Fibroblast of skin of right biceps (primary cell): ENCODE results near the gene DAPK2.
A peak's percentile ranks its signal among the peaks of the same experiment; 100 is the strongest.
"Not testable (repeated sequence)": the region's sequence is repeated elsewhere in the genome, so short reads cannot be mapped to it uniquely, and the experiment has no call there.

Experiments used
- DNase-seq: peaks from one replicate; pipeline ENCODE4 v3.0.0-alpha.2; 2013

DAPK2 gene

GRCh38 chr15:64046421-64047153 is at the start of gene DAPK2:
Gene DAPK2 (minus strand): TSS chr15:64046485. CDS start chr15:64040261, 6,224 bp downstream.
- DNase-seq: peak; percentile 71

DNA sequence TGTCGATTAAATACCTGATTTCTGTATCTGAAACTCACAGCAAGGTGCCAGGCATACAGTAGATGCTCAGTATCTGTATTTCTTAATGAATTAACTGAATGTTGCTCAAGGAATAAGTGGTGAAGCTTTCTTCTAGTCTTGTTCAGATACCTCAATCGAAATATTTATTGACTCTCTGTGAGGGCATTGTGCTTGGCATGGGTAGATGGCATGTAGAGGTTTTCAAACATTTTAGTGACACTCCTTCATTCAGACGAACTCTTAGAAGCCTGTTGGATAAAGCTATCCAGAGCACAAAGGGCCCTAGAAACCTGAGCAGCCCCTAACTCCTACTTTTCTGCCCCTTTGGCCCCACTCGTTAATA is 49.1 kb upstream of the DAPK2 start:
- DNase-seq: no peak

- DNase-seq: peak; percentile 99
Measured at GRCh38 chr15:64093627-64094417, 47.5 kb upstream of the DAPK2 start, which contains the start of gene CIAO2A. Gene CIAO2A (minus strand): TSS chr15:64093838. CDS start chr15:64093768, 70 bp downstream.

DNA sequence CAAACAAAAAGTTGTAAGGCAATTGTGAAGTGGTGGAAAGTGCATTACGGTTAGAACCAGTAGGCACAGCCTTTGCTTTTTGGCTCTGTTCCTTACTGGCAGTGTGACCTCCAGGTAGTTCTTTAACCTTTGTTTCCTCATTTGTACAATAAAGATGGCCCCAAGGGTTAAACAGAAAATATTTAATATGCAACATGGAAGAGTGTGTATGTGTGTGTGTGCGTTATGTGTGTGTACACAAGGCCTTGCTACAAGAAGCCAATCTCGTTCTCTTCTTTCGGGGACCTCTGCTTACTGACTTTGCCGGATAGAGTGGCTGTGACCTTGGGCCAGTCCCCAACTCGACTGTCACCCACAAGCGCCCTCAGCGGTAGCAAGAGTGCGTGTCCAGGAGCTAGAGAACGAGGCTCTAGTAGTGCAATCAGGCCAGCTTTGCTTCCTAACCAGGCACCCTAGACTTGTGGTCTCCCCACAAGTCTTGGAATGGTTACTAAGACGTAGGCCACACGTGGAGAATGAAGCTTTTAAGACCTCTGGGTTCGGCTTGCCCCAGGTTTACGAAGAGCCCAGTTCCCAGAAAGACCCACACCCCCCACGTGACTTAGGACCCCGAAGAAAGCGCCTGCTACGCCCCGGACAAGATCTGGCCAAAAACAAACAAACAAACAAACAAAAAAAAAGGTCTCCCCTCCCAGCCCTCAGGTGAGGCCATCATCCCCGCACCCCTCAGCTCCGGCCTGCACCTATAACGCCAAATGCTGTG is 46.8 kb upstream of the DAPK2 start:
- peak; percentile 46 for DNase-seq

- DNase-seq: no peak
Measured at GRCh38 chr15:64092075-64092820, 46.0 kb upstream of the DAPK2 start.

- no peak for DNase-seq
Measured at GRCh38 chr15:64090527-64090926, 44.2 kb upstream of the DAPK2 start.

DNA sequence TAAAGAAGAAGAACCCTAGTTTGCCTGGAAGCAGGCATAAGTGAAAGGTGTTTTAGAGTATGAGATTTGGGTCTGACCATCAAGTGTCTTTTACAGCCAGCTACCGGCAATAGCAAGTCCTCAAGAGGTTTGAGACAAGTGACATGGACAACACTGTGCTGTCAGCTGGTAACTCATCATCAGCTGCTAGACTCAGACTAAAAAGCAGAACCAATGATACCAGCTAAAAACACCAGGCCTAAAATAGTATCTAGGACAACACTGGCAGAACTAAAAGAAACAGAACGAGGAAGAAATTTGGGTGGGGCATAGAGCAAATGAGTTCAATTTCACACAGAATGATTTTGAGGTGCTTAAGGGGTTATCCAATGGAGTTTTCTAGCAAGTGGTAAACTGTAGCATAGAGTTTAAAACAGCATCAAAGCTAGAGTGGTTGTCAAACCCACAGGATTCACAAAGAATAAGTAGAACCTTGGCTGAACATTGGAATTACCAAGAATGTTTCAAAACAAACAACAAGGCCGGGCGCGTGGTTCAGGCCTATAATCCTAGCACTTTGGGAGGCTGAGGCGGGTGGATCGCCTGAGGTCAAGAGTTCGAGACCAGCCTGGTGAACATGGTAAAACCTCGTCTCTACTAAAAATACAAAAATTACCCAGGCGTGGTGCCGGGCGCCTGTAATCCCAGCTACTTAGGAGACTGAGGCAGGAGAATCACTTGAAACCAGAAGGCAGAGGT is 43.4 kb upstream of the DAPK2 start:
- DNase-seq: no peak

DNA sequence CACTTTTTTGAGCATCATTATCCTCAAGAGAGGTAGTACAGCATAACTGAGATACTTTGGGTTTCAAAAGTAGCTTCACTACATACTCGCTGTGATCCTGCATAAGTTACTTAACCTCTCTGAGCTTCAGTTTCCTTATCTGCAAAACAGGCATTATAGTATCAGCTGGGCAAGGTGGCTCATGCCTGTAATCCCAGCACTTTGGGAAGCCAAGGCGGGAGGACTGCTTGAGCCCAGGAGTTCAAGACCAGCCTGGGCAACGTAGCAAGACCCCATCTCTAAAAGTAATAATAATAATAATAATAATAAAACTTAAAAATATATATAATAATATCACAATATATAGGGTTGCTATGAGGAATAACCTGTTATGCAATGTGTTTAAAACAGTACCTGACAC is 36.5 kb upstream of the DAPK2 start:
- no peak for DNase-seq

- not testable (repeated sequence) for DNase-seq
Measured at GRCh38 chr15:64073496-64073895, 27.2 kb upstream of the DAPK2 start.

- DNase-seq: no peak
Measured at GRCh38 chr15:64072812-64073211, 26.5 kb upstream of the DAPK2 start.

GRCh38 chr15:64071931-64072765 is 25.9 kb upstream of the DAPK2 start:
- DNase-seq: no peak

GRCh38 chr15:64070965-64071851 is 24.9 kb upstream of the DAPK2 start:
- DNase-seq: peak; percentile 67

DNA sequence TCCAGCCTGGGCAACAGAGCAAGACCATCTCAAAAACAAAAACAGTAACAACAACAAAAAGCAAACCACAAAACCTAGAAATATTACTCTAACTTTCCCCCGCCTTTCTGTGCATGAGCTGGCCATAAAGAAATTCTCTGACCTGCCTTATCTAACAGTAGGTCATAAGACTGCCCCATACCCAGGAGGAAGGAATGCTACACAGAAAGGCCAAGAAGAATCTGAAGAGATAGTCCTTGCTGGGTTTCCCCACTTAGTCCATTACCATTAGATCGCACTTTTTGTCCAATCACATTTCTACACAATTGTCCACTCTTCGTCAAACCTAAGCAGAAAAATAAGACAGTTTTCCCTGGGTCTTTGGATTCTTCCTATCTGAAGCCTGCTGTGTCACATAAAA is 23.8 kb upstream of the DAPK2 start:
- DNase-seq: no peak

DNA sequence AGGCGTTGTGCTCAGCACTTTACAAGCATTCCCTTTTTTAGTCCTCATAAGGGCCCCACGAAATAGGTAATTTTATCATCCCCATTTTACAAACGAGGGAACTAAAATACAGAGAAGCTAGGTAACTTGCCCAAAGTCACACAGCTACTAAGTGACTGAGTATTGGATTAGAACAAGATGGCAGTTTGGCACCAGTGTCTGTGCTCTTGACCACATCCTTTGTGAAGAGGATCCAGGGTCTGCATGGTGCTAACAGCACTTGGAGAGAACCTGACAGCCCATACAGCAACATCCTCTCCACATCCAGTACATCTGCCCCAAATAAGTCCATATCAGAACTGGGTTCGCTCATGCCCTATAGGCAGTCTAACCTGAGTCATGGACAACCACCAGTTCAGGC is 21.8 kb upstream of the DAPK2 start:
- no peak for DNase-seq

DNA sequence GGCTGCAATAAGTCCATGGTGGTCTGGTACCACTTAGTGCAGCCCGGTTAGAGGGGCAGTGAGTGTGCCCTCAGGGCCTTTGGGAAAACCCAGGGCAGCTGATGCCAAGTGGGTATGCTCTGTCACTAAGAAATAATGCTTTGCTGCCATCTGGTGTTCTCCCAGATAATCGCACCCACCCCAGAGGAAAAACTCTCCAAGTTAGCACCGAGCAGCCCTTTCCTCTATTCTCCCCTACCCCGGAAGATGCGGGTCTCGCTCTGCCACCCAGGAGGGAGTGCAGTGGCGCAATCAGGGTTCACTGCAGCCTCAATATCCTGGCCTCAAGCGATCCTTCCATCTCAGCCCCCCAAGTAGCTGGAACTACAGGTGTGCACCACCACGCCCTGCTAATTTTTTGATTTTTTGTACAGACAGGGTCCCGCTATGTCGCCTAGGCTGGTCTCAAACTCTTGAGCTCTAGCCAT is 21.3 kb upstream of the DAPK2 start:
- DNase-seq: peak; percentile 59

GRCh38 chr15:64066451-64066850 is 20.2 kb upstream of the DAPK2 start:
- DNase-seq: no peak

DNA sequence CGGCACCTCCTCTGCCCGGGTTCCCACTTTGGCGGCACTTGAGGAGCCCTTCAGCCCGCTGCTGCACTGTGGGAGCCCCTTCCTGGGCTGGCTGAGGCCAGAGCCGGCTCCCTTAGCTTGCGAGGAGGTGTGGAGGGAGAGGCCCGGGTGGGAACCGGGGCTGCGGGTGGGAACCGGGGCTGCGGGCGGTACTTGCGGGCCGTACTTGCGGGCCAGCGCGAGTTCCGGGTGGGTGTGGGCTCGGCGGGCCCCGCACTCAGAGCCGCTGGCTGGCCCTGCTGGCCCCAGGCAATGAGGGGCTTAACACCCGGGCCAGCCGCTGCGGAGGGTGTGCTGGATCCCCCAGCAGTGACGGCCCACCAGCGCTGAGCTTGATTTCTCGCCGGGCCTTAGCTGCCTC is 14.4 kb upstream of the DAPK2 start:
- DNase-seq: no peak

- DNase-seq: not testable (repeated sequence)
Measured at GRCh38 chr15:64059104-64059503, 12.8 kb upstream of the DAPK2 start.

DNA sequence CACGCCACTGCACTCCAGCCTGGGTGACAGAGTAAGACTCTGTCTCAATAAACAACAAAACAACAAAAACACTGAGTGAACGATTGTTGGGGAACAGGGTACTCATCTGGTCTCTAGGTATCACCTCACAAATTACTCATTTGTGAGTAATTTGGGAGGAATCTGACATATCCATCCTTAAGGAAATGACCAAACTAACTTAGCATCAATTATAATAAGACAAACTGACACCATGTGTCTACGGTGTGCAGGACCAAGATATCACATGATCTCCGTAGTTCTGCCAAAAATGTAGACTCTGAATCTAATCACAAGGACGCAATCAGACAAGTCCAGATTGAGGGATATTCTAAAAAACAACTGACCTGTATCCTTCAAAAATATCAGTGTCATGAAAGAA is 12.0 kb upstream of the DAPK2 start:
- DNase-seq: peak; percentile 20

DNA sequence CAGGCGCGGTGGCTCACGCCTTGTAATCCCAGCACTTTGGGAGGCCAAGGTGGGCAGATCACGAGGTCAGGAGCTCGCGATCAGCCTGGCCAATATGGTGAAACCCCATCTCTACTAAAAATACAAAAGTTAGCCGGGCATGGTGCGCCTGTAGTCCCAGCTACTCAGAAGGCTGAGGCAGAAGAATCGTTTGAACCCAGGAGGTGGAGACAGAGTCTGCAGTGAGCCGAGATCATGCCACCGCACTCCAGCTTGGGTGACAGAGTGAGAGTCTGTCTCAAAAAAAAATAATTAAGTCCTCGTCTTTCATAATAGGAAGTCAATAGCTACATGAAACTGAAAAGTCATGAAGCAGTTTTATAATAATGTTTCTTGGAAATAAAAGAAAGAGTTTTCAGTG is 7.4 kb upstream of the DAPK2 start:
- not testable (repeated sequence) for DNase-seq
